IPS-18c (cell line): ENCODE measurements around the gene OR10G7.

ENCODE experiments used
- H3K4me3 ChIP-seq: 2 replicates; pipeline ENCODE4 v1.7.0; 2013; ENCODE audit warnings: low read depth, mild to moderate bottlenecking, low read length, moderate library complexity; ENCODE audit not compliant: insufficient read depth
- H3K9me3 ChIP-seq: one replicate; pipeline ENCODE4 v1.6.1; 2013; ENCODE audit warnings: mild to moderate bottlenecking, low read length, moderate library complexity; ENCODE audit not compliant: control insufficient read depth, insufficient read depth

OR10G7 gene

GRCh38 chr11:124041254-124041653 lies at the start of gene OR10G7:
Gene OR10G7 (minus strand): TSS chr11:124041325. CDS start chr11:124039001, 2,324 bp downstream.
- no peaks in the 10 kb centered on the region for H3K9me3 ChIP-seq

GRCh38 chr11:124085997-124086846 lies 45.1 kb upstream of the OR10G7 start:
- Histone ChIP-seq H3K9me3 (no peaks in the 10 kb centered on the region), H3K4me3 (no peak overlapping the region)

More at GRCh38 chr11:124041254-124041653, at the start of gene OR10G7:
- no peak within 1 kb of the TSS for H3K4me3 ChIP-seq

- Histone ChIP-seq H3K9me3 (no peaks in the 10 kb centered on the region), H3K4me3 (no peak overlapping the region)
Observed at GRCh38 chr11:124085583-124085982, 44.5 kb upstream of the OR10G7 start.

GRCh38 chr11:124082371-124082770 lies 41.2 kb upstream of the OR10G7 start:
- Histone ChIP-seq H3K9me3 (no peaks in the 10 kb centered on the region), H3K4me3 (no peak overlapping the region)

GRCh38 chr11:124081483-124081882 lies 40.4 kb upstream of the OR10G7 start:
- H3K9me3 ChIP-seq = no peaks in the 10 kb centered on the region

GRCh38 chr11:124080327-124081001 lies 39.3 kb upstream of the OR10G7 start:
- no peak overlapping the region for H3K4me3 ChIP-seq
- no peaks in the 10 kb centered on the region for H3K9me3 ChIP-seq

More at GRCh38 chr11:124081483-124081882, 40.4 kb upstream of the OR10G7 start:
- H3K4me3 ChIP-seq = no peak overlapping the region

- no peaks in the 10 kb centered on the region for H3K9me3 ChIP-seq
Observed at GRCh38 chr11:124079631-124080326, 38.7 kb upstream of the OR10G7 start.

GRCh38 chr11:124078591-124078990 lies 37.5 kb upstream of the OR10G7 start:
- no peak overlapping the region for H3K4me3 ChIP-seq
- H3K9me3 ChIP-seq = no peaks in the 10 kb centered on the region

More at GRCh38 chr11:124079631-124080326, 38.7 kb upstream of the OR10G7 start:
- no peak overlapping the region for H3K4me3 ChIP-seq

- H3K9me3 ChIP-seq = no peaks in the 10 kb centered on the region
- H3K4me3 ChIP-seq = no peak overlapping the region
Observed at GRCh38 chr11:124077266-124077665, 36.1 kb upstream of the OR10G7 start.

- Histone ChIP-seq H3K4me3 (no peak overlapping the region), H3K9me3 (no peaks in the 10 kb centered on the region)
Observed at GRCh38 chr11:124075841-124076651, 34.9 kb upstream of the OR10G7 start.

- no peak overlapping the region for H3K4me3 ChIP-seq
- H3K9me3 ChIP-seq = no peaks in the 10 kb centered on the region
Observed at GRCh38 chr11:124075492-124075840, 34.3 kb upstream of the OR10G7 start.

GRCh38 chr11:124074554-124074953 lies 33.4 kb upstream of the OR10G7 start:
- H3K9me3 ChIP-seq = no peaks in the 10 kb centered on the region
- H3K4me3 ChIP-seq = no peak overlapping the region

GRCh38 chr11:124072147-124072546 lies 31.0 kb upstream of the OR10G7 start:
- H3K9me3 ChIP-seq = no peaks in the 10 kb centered on the region
- H3K4me3 ChIP-seq = no peak overlapping the region

GRCh38 chr11:124071623-124071948 lies 30.5 kb upstream of the OR10G7 start:
- Histone ChIP-seq H3K4me3 (no peak overlapping the region), H3K9me3 (no peaks in the 10 kb centered on the region)

GRCh38 chr11:124070915-124071622 lies 29.9 kb upstream of the OR10G7 start:
- H3K4me3 ChIP-seq = no peak overlapping the region
- H3K9me3 ChIP-seq = no peaks in the 10 kb centered on the region
